Fibroblast of the aortic adventitia (primary cell): ENCODE measurements around the gene HLA-A. TPM values are rescaled to one million over a fixed set of nuclear protein-coding genes. Genes with fewer than 3 reads are reported as not detected.

Experiments used
- DNase-seq: peaks from one replicate; pipeline ENCODE4 v3.0.0-alpha.2; 2010; ENCODE audit warnings: low read depth
- H3K4me3 ChIP-seq: 2 replicates; pipeline ENCODE4 v1.5.1; 2011; ENCODE audit warnings: low read depth, mild to moderate bottlenecking, control low read depth, low read length, moderate library complexity
- CTCF ChIP-seq: IDR thresholded peaks from 2 replicates; pipeline ENCODE4 v1.5.1; 2011; ENCODE audit warnings: mild to moderate bottlenecking, low read length, control low read depth, inconsistent platforms; ENCODE audit not compliant: insufficient read depth
- total RNA-seq: library from RNA; depleted of rRNA; stranded (reverse); fragments of >200 nt; gene quantifications from 2 replicates; pipeline ENCODE4 v1.2.3, GENCODE V29; 2012; ENCODE audit warnings: low replicate concordance

Gene HLA-A
- total RNA-seq, 1 donor, result 184 TPM

- no peak for TF ChIP-seq CTCF
- no peak for DNase-seq
- H3K4me3 ChIP-seq, result no peak overlapping the region
These were observed 39.8 kb downstream of the HLA-A start for GRCh38 chr6:29982097-29982496.

- TF ChIP-seq CTCF, result no peak
- H3K4me3 ChIP-seq, result no peak overlapping the region
- no peak for DNase-seq
These were observed 41.9 kb downstream of the HLA-A start for GRCh38 chr6:29984232-29984631.

GRCh38 chr6:29984992-29985391 is 42.7 kb downstream of the HLA-A start:
- no peak for TF ChIP-seq CTCF
- DNase-seq, result no peak
- H3K4me3 ChIP-seq, result no peak overlapping the region

- no peak overlapping the region for H3K4me3 ChIP-seq
- TF ChIP-seq CTCF, result no peak
- no peak for DNase-seq
These were observed 43.9 kb downstream of the HLA-A start for GRCh38 chr6:29986179-29986781.

- no peak overlapping the region for H3K4me3 ChIP-seq
- DNase-seq, result no peak
- TF ChIP-seq CTCF, result no peak
These were observed 46.9 kb downstream of the HLA-A start for GRCh38 chr6:29989211-29989610.

- no peak for DNase-seq
- no peak overlapping the region for H3K4me3 ChIP-seq
- TF ChIP-seq CTCF, result no peak
These were observed 48.6 kb downstream of the HLA-A start for GRCh38 chr6:29990931-29991330.

- no peak for TF ChIP-seq CTCF
- peak; percentile 12 for DNase-seq
These were observed 50.5 kb downstream of the HLA-A start for GRCh38 chr6:29992807-29993206.

More at GRCh38 chr6:29992807-29993206, 50.5 kb downstream of the HLA-A start:
- no peak overlapping the region for H3K4me3 ChIP-seq
